Fibroblast of lung (primary cell): ENCODE data around the gene AOX1.

Source experiments
- CTCF ChIP-seq, 2 donors: IDR thresholded peaks in 1 of 2; conservative IDR thresholded peaks in 1 of 2; 1 replicate in 1 of 2; 2 replicates in 1 of 2; pipeline ENCODE4 v1.5.1; 2011 to 2012; ENCODE audit warnings: low read length in 2 of 2, control low read depth in 1 of 2, inconsistent platforms in 1 of 2, low read depth in 1 of 2, mild to moderate bottlenecking in 1 of 2
- EZH2 ChIP-seq: IDR thresholded peaks from 2 replicates; pipeline ENCODE4 v1.5.1; 2012; ENCODE audit warnings: low read length, control low read depth, mild to moderate bottlenecking; ENCODE audit errors: missing control alignments

GRCh38 chr2:200713003-200713703, 127.3 kb downstream of the AOX1 start:
- TF ChIP-seq CTCF (conservative IDR thresholded peaks at IDR 0.05 in 1 of 2, IDR thresholded peaks at IDR 0.05 in 1 of 2; ENCODE audit: low read depth in 1 of 2, low read length in 2 of 2), result peak; percentile 91 to 93
- no peak for TF ChIP-seq EZH2
